HCT116 (cell line): ENCODE data around the gene ETNK2. TPM values are rescaled to one million over a fixed set of nuclear protein-coding genes. Genes with fewer than 3 reads are reported as not detected.

Experiments
- ATAC-seq: fragments of 200-7000 bp; cut with Tn5 transposase; 2 replicates; pipeline ENCODE4 v1.9.1; 2020; ENCODE audit warnings: mild to moderate bottlenecking, moderate library complexity
- BruUV-seq: library from RNA; stranded (reverse); fragments of 400-500 nt; replicated peaks from 2 replicates; lab custom pipeline; 2021; lab: Mats Ljungman, UMichigan
- CTCF ChIA-PET: fragments of 300-600 bp; sonication (Branson Sonifier 250); formaldehyde crosslinking; loops from one replicate; lab custom pipeline; 2021; ENCODE audit warnings: antibody characterized with exemption; lab: Charles Lee
- POLR2A ChIA-PET: fragments of 300-600, 350-600 bp; sonication (Branson Sonifier 250); formaldehyde crosslinking; loops from one replicate; lab custom pipeline; 2021; ENCODE audit warnings: antibody characterized with exemption; lab: Charles Lee
- RAD21 ChIA-PET, 2 experiments: fragments of 300-600 bp; sonication (Branson Sonifier 250); formaldehyde crosslinking; loops; one replicate each; lab custom pipeline; 2023; ENCODE audit warnings: low total read pairs in 2 of 2; ENCODE audit not compliant: uncharacterized antibody in 2 of 2, unreplicated experiment in 2 of 2, low non-redundant PET in 1 of 2; lab: Charles Lee
- DNase-seq: peaks from one replicate; pipeline ENCODE4 v3.0.0-alpha.2; 2010; ENCODE audit warnings: low read depth, low spot score
- H2AFZ ChIP-seq: fragments of 200-600 bp; shearing (Covaris generic), sonication (generic); 2 replicates; pipeline ENCODE4 v1.6.1; 2017; ENCODE audit warnings: low read depth, mixed run types, mixed read lengths, antibody characterized with exemption, low read length; ENCODE audit not compliant: poor library complexity, severe bottlenecking
- H3K27ac ChIP-seq: 2 replicates; pipeline ENCODE4 v1.5.1; 2012; ENCODE audit warnings: low read depth, low read length
- H3K27me3 ChIP-seq: fragments of 200-600 bp; sonication (generic); 2 replicates; pipeline ENCODE4 v1.6.1; 2016; ENCODE audit warnings: mixed run types, low read length, mixed read lengths; ENCODE audit not compliant: insufficient read depth
- H3K36me3 ChIP-seq, 2 experiments: fragments of 200-500 bp in 1 of 2; fragments of 200-600 bp in 1 of 2; sonication (Bioruptor generic) in 1 of 2; sonication (generic) in 1 of 2; 2 replicates each; pipeline versions ENCODE4 v1.5.1 to v1.6.1; 2014 to 2016; ENCODE audit warnings: low read length in 2 of 2, inconsistent platforms in 1 of 2, mixed read lengths in 1 of 2, mixed run types in 1 of 2; ENCODE audit not compliant: insufficient read depth in 2 of 2, control insufficient read depth in 1 of 2
- H3K4me1 ChIP-seq, 2 experiments: fragments of 200-600 bp in 1 of 2; sonication (generic) in 1 of 2; 2 replicates each; pipeline versions ENCODE4 v1.5.1 to v1.6.1; 2012 to 2017; ENCODE audit warnings: low read length in 2 of 2, inconsistent platforms in 1 of 2, mild to moderate bottlenecking in 1 of 2, mixed read lengths in 1 of 2, mixed run types in 1 of 2, moderate library complexity in 1 of 2; ENCODE audit not compliant: insufficient read depth in 2 of 2, control insufficient read depth in 1 of 2
- H3K4me2 ChIP-seq: fragments of 200-600 bp; sonication (generic); 2 replicates; pipeline ENCODE4 v1.6.1; 2017; ENCODE audit warnings: mixed run types, low read length, mixed read lengths
- H3K4me3 ChIP-seq, 2 experiments: fragments of 200-600 bp in 1 of 2; sonication (generic) in 1 of 2; replicated peaks in 1 of 2; 2 replicates each; pipeline ENCODE4 v1.5.1; 2011 to 2016; ENCODE audit warnings: low read length in 2 of 2, control low read depth in 1 of 2, low read depth in 1 of 2, mild to moderate bottlenecking in 1 of 2, mixed read lengths in 1 of 2, mixed run types in 1 of 2
- H3K79me2 ChIP-seq: fragments of 200-600 bp; sonication (generic); 2 replicates; pipeline ENCODE4 v1.6.1; 2017; ENCODE audit warnings: mild to moderate bottlenecking, mixed run types, low read length, moderate library complexity, mixed read lengths; ENCODE audit not compliant: insufficient read depth
- H3K9ac ChIP-seq: fragments of 200-600 bp; sonication (generic); 2 replicates; pipeline ENCODE4 v1.6.1; 2016; ENCODE audit warnings: low read length, mixed read lengths
- H3K9me2 ChIP-seq: fragments of 200-600 bp; sonication (generic), shearing (Covaris generic); 2 replicates; pipeline ENCODE4 v1.6.1; 2017; ENCODE audit warnings: mixed run types, mild to moderate bottlenecking, moderate library complexity; ENCODE audit not compliant: insufficient read depth
- H3K9me3 ChIP-seq, 2 experiments: fragments of 200-500 bp in 1 of 2; fragments of 200-600 bp in 1 of 2; sonication (Bioruptor generic) in 1 of 2; sonication (generic) in 1 of 2; 2 replicates each; pipeline ENCODE4 v1.6.1; 2014 to 2017; ENCODE audit warnings: low read length in 2 of 2, mixed read lengths in 2 of 2, inconsistent platforms in 1 of 2, low read depth in 1 of 2, mild to moderate bottlenecking in 1 of 2, mixed run types in 1 of 2, moderate library complexity in 1 of 2; ENCODE audit not compliant: control insufficient read depth in 1 of 2, insufficient read depth in 1 of 2
- H4K20me1 ChIP-seq: fragments of 200-600 bp; sonication (generic), shearing (Covaris generic); 2 replicates; pipeline ENCODE4 v1.6.1; 2017; ENCODE audit warnings: mixed run types, mild to moderate bottlenecking, moderate library complexity; ENCODE audit not compliant: insufficient read depth
- CEBPB ChIP-seq: IDR thresholded peaks from 2 replicates; pipeline ENCODE4 v1.6.1; 2012; ENCODE audit warnings: low read depth
- RAD21 ChIP-seq: IDR thresholded peaks from 2 replicates; pipeline ENCODE4 v1.6.1; 2012; ENCODE audit warnings: low read depth, mild to moderate bottlenecking
- SIN3A ChIP-seq: IDR thresholded peaks from 2 replicates; pipeline ENCODE4 v1.6.1; 2012; ENCODE audit warnings: low read depth
- SP1 ChIP-seq: IDR thresholded peaks from 2 replicates; pipeline ENCODE4 v1.6.1; 2012; ENCODE audit warnings: low read depth
- TCF7L2 ChIP-seq: IDR thresholded peaks from 2 replicates; pipeline ENCODE4 v1.7.0; 2011; ENCODE audit warnings: borderline replicate concordance, inconsistent platforms; ENCODE audit not compliant: insufficient read depth, insufficient read length; ENCODE audit errors: extremely low read depth
- ZNF274 ChIP-seq: fragments of 200-500 bp; sonication (Bioruptor generic); IDR thresholded peaks from 2 replicates; pipeline ENCODE4 v1.6.1; 2014; ENCODE audit warnings: mild to moderate bottlenecking, low read depth, low read length, inconsistent platforms
- intact Hi-C: fragments of 100-400 bp; cut with micrococcal nuclease; formaldehyde crosslinking; loops from 2 replicates; pipeline ENCODE4 v1.10.0; 2022
- total RNA-seq: library from RNA; stranded (reverse); gene quantifications from one replicate; pipeline ENCODE4 v1.2.1, GENCODE V29; 2021; ENCODE audit not compliant: unreplicated experiment
- TF ChIP-seq, protein P1 (sequence below): IDR thresholded peaks from 2 replicates; pipeline ENCODE4 v1.6.1; 2012
- TF ChIP-seq, protein P2 (sequence below): IDR thresholded peaks from 2 replicates; pipeline ENCODE4 v1.6.1; 2012
- TF ChIP-seq, protein P3 (sequence below), 3 experiments: fragments of 200-600 bp in 1 of 3; sonication (generic) in 1 of 3; IDR thresholded peaks in 2 of 3; conservative IDR thresholded peaks in 1 of 3; 2 replicates each; pipeline ENCODE4 v1.5.1; 2012 to 2017; ENCODE audit warnings: low read depth in 2 of 3, low read length in 2 of 3, antibody characterized with exemption in 1 of 3, borderline replicate concordance in 1 of 3, control low read depth in 1 of 3, mild to moderate bottlenecking in 1 of 3, mixed read lengths in 1 of 3, mixed run types in 1 of 3, moderate library complexity in 1 of 3; ENCODE audit not compliant: insufficient read depth in 1 of 3

ETNK2 gene
- total RNA-seq, 1 experiment from 2014 or later: 16.1 TPM

DNA sequence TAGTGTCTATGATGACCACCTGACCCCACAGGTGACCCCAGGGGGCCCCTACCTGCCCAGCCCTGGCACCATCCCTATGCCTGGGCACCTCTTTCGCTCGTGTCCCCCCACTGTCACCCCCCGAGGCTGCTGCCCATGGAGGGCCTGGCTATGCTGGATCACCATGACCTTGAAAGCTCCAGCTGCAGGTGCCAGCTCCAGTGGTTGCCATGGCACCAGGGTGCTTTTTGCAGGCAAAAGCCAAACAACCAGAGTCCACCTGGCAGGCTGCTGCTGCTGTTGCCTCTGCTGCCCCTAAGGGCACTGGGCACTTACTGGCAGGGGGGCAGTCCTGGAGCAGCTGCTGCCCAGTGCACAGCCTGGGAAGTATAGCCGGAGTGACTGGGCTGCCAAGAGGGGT is 21.7 kb downstream of the ETNK2 start:
- peak overlapping the region; percentile 60; the same call in 1 of the 2 replicates for H3K4me2 ChIP-seq
- intact Hi-C loops: no loop called here
- CTCF ChIA-PET: interaction anchor here (0.8 to 7.6 kb wide), 7 partner anchors 9 to 270 kb away, joined by 3 to 246 read pairs (median 5); no protein-coding TSS in a partner anchor
- TF ChIP-seq, protein P1, sequence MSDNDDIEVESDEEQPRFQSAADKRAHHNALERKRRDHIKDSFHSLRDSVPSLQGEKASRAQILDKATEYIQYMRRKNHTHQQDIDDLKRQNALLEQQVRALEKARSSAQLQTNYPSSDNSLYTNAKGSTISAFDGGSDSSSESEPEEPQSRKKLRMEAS: no peak
- TF ChIP-seq CEBPB (no peak), SIN3A (no peak), ZNF274 (no peak), RAD21 (no peak), TCF7L2 (no peak), SP1 (no peak)
- TF ChIP-seq, protein P2, sequence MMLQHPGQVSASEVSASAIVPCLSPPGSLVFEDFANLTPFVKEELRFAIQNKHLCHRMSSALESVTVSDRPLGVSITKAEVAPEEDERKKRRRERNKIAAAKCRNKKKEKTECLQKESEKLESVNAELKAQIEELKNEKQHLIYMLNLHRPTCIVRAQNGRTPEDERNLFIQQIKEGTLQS: no peak
- TF ChIP-seq, protein P3, sequence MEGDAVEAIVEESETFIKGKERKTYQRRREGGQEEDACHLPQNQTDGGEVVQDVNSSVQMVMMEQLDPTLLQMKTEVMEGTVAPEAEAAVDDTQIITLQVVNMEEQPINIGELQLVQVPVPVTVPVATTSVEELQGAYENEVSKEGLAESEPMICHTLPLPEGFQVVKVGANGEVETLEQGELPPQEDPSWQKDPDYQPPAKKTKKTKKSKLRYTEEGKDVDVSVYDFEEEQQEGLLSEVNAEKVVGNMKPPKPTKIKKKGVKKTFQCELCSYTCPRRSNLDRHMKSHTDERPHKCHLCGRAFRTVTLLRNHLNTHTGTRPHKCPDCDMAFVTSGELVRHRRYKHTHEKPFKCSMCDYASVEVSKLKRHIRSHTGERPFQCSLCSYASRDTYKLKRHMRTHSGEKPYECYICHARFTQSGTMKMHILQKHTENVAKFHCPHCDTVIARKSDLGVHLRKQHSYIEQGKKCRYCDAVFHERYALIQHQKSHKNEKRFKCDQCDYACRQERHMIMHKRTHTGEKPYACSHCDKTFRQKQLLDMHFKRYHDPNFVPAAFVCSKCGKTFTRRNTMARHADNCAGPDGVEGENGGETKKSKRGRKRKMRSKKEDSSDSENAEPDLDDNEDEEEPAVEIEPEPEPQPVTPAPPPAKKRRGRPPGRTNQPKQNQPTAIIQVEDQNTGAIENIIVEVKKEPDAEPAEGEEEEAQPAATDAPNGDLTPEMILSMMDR (IDR thresholded peaks at IDR 0.05 in 2 of 3, conservative IDR thresholded peaks at IDR 0.05 in 1 of 3; ENCODE audit: borderline replicate concordance in 1 of 3, insufficient read depth in 1 of 3, low read depth in 2 of 3, low read length in 2 of 3): no peak
- H3K27ac ChIP-seq: no peak overlapping the region
- peaks cover 21 to 45% of the 10 kb centered on the region in 2 experiments for H3K4me1 ChIP-seq
- H3K79me2 ChIP-seq: no peaks in the 10 kb centered on the region
- H3K9ac ChIP-seq: no peak overlapping the region
- H3K36me3 ChIP-seq: no peaks in the 10 kb centered on the region
- no peaks in the 10 kb centered on the region for H3K9me2 ChIP-seq
- ATAC-seq: no peak
- BruUV-seq: no TSS peak
- no peaks in the 10 kb centered on the region for H3K9me3 ChIP-seq
- RAD21 ChIA-PET: interaction anchor here in 1 of 2 experiments (1.3 kb wide), 1 partner anchor 260 kb away, joined by 4 read pairs; no protein-coding TSS in a partner anchor
- no peaks in the 10 kb centered on the region for H3K27me3 ChIP-seq
- DNase-seq: no peak
- no peak overlapping the region for H3K4me3 ChIP-seq
- H4K20me1 ChIP-seq: no peaks in the 10 kb centered on the region
- H2AFZ ChIP-seq: no peak overlapping the region
- POLR2A ChIA-PET: interaction anchor here (1.2 to 1.7 kb wide), 3 partner anchors 22 to 270 kb away, joined by 3 to 9 read pairs (median 3); partner anchors contain the start of gene SNRPE
